Cardiac muscle cell (in vitro differentiated cells and primary cell): ENCODE measurements around the gene RNF214. TPM values are rescaled to one million over a fixed set of nuclear protein-coding genes. Genes with fewer than 3 reads are reported as not detected.

Experiments
- DNase-seq, 2 donors: peaks; one replicate each; pipeline versions ENCODE4 v3.0.0 to v3.0.0-alpha.2; 2010 to 2017; ENCODE audit warnings: low read depth in 1 of 2, low spot score in 1 of 2
- H3K27ac ChIP-seq: fragments of 200-600 bp; sonication (generic); 2 replicates; pipeline ENCODE4 v1.5.1; 2016
- H3K27me3 ChIP-seq: fragments of 200-600 bp; sonication (generic); 2 replicates; pipeline ENCODE4 v1.6.0; 2016; ENCODE audit warnings: control low read depth
- H3K36me3 ChIP-seq: fragments of 200-600 bp; sonication (generic); 2 replicates; pipeline ENCODE4 v1.5.1; 2016; ENCODE audit warnings: control low read depth
- H3K4me1 ChIP-seq: fragments of 200-600 bp; sonication (generic); 2 replicates; pipeline ENCODE4 v1.8.1; 2017; ENCODE audit warnings: low read depth, mild to moderate bottlenecking, mixed run types
- H3K4me3 ChIP-seq: fragments of 200-600 bp; sonication (generic); 2 replicates; pipeline ENCODE4 v1.5.1; 2016; ENCODE audit warnings: mild to moderate bottlenecking
- H3K9me3 ChIP-seq: fragments of 200-600 bp; sonication (generic); 2 replicates; pipeline ENCODE4 v1.5.1; 2017; ENCODE audit warnings: low read depth, mild to moderate bottlenecking, control low read depth
- CTCF ChIP-seq: IDR thresholded peaks from 2 replicates; pipeline ENCODE4 v1.5.1; 2012; ENCODE audit warnings: low read depth, mild to moderate bottlenecking, low read length
- polyA plus RNA-seq: library from polyadenylated mRNA; unstranded; fragments of >200 nt; fragmentation: Nextera tagmentation; extraction: Ambion mirVana; gene quantifications from 2 replicates; pipeline ENCODE4 v1.2.1, GENCODE V29; 2016
- total RNA-seq: library from RNA; depleted of rRNA; stranded (reverse); fragments of >200 nt; gene quantifications from 2 replicates; pipeline ENCODE4 v1.2.3, GENCODE V29; 2016

The RNF214 gene
- total and polyA plus RNA-seq, 2 experiments from 2014 or later: 13.8 to 20.0 TPM

GRCh38 chr11:117226388-117227385, 5.8 kb upstream of the RNF214 start:
- TF ChIP-seq CTCF: peak; percentile 75
- H3K36me3 ChIP-seq: peaks cover 9% of the 10 kb centered on the region
- peaks cover 14% of the 10 kb centered on the region for H3K4me1 ChIP-seq
- peak; percentile 88 to 89 for DNase-seq
- H3K27me3 ChIP-seq: no peaks in the 10 kb centered on the region
- no peak overlapping the region for H3K27ac ChIP-seq
- no peak overlapping the region for H3K4me3 ChIP-seq
- H3K9me3 ChIP-seq: no peaks in the 10 kb centered on the region

GRCh38 chr11:117228091-117228490, 4.4 kb upstream of the RNF214 start:
- TF ChIP-seq CTCF: no peak
- Histone ChIP-seq H3K27me3 (no peaks in the 10 kb centered on the region), H3K27ac (no peak overlapping the region), H3K4me3 (no peak overlapping the region), H3K4me1 (peaks cover 7% of the 10 kb centered on the region), H3K36me3 (peaks cover 9% of the 10 kb centered on the region), H3K9me3 (no peaks in the 10 kb centered on the region)
- DNase-seq: no peak

- TF ChIP-seq CTCF: no peak
- no peaks in the 10 kb centered on the region for H3K9me3 ChIP-seq
Measured at GRCh38 chr11:117229411-117229810, 3.1 kb upstream of the RNF214 start.

GRCh38 chr11:117229931-117230285, 2.6 kb upstream of the RNF214 start:
- H3K27me3 ChIP-seq: no peaks in the 10 kb centered on the region
- no peak for DNase-seq
- no peaks in the 10 kb centered on the region for H3K9me3 ChIP-seq
- H3K27ac ChIP-seq: no peak overlapping the region
- peaks cover 9% of the 10 kb centered on the region for H3K36me3 ChIP-seq
- TF ChIP-seq CTCF: no peak
- H3K4me1 ChIP-seq: no peaks in the 10 kb centered on the region
- H3K4me3 ChIP-seq: no peak overlapping the region

More at GRCh38 chr11:117229411-117229810, 3.1 kb upstream of the RNF214 start:
- H3K4me3 ChIP-seq: no peak overlapping the region
- no peak for DNase-seq
- no peaks in the 10 kb centered on the region for H3K27me3 ChIP-seq
- peaks cover 4% of the 10 kb centered on the region for H3K4me1 ChIP-seq
- H3K27ac ChIP-seq: no peak overlapping the region
- peaks cover 9% of the 10 kb centered on the region for H3K36me3 ChIP-seq

- Histone ChIP-seq H3K27ac (no peak overlapping the region), H3K27me3 (no peaks in the 10 kb centered on the region), H3K4me1 (no peaks in the 10 kb centered on the region), H3K9me3 (no peaks in the 10 kb centered on the region), H3K4me3 (no peak overlapping the region), H3K36me3 (peaks cover 9% of the 10 kb centered on the region)
- TF ChIP-seq CTCF: no peak
- peak in 1 of 2 donors; percentile 38 for DNase-seq
Measured at GRCh38 chr11:117230286-117230961, 2.0 kb upstream of the RNF214 start.
